ENCODE measurements around the gene ELOVL6.
"Not testable (repeated sequence)": the region's sequence is repeated elsewhere in the genome, so short reads cannot be mapped to it uniquely, and the experiment has no call there.

ELOVL6 gene, protein sequence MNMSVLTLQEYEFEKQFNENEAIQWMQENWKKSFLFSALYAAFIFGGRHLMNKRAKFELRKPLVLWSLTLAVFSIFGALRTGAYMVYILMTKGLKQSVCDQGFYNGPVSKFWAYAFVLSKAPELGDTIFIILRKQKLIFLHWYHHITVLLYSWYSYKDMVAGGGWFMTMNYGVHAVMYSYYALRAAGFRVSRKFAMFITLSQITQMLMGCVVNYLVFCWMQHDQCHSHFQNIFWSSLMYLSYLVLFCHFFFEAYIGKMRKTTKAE

DNA sequence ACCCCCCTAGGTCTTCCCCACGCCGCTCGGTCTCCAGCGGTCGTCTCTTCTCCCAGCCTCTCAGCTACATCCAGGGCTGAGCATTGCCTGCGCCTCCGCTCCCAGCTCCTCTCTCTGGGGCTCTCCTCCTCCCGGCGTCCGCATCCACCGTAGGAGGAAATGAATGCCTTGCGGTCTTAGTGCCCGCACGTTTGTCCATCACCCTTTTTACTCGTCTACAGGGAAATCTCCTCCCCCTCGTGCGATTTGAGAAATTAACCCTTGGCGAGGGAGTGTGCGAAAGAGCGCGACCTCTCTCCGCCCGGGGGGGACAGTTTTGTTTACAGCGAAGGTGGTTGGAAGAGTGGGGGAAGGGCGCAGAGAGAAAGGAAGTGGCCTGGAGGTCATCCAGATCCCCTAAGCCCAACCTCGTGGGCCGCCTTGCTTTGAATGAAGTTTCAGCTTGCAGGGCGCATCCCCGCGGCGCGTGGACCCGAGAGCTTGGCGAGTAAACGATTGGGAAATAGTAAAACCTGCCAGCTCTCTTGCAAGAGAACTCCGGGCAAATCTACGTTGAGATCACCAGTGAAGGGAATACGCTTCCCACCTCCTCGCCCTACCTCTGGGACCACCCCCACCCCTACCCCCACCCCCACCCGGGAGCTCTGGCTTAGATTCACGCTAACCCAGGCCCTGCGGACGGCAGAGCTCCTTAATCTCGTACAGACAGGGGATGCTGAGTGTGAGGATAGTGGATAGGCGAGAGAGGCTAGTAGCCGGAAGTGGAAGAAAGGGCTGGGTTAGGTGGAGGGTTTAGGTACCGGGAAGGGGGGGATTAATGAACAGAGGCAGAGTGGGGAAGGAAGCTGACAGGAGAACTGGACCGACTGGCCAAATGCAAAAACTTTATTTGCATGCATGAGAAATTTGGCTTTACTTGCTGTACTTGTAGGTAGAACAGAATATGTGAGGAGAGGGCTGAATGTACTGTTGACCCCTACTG, at the start of gene ELOVL6:
Gene ELOVL6 (minus strand): TSS at position 181 of the 982 bp plus-strand sequence. CDS start 280 bp downstream, outside the sequence.
- no peak for DNase-seq (ENCODE audit: low read depth)

DNA sequence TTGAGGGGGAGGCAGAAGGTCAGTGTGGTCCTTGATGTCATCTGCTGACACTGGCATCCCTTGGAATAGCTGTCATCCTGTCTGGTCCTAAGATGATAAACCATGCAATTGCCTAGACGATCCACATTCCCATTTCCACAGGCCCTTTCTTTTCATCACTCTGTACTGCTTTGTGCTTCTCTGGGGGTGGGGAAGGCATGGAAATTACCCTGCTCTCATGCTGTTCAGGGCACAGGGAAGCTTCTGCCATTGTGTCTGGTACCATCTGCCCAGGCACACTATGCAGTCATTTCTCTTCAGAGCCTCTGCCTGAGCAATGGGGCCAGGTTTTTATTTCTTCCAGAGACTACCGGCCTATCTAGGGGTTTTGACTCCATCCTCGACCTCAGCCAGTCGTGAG, 49.7 kb upstream of the ELOVL6 start:
- DNase-seq (ENCODE audit: low read depth) = no peak

DNA sequence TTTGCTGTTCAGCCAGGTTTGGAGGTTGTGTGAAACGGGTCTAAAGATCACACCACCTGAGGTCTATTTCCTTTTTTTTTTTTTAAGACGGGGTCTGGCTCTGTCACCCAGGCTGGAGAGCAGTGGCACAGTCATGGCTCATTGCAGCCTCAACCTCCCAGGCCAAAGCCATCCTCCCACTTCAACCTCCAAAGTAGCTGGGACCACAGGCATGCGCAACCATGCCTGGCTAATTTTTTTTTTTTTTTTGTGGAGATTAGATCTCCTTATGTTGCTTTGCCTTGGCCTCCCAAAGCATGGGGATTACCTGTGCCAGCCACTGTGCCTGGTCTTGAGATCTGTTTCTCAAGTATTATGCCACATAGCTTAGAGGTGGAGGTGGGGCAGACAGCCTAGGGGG, 49.2 kb upstream of the ELOVL6 start:
- DNase-seq (ENCODE audit: low read depth) = no peak

DNA sequence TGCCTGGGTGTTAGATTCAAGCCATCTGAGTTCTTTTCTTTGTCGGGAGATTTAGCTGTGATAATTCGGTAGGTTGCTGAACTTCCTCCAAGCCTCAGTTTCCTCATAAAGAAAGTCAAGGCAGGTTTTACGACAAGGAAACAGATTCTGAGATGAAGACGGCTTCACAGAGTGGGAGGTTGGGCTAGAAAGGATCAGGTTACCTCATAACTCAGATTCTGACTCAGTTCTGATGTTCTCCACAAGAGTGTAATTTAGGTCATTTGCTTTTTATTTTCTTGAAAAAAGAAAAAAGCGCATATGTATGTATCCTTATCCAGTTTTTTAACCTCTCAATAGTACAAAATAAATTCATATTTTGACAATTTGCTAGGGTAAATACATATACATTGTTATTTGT, 47.2 kb upstream of the ELOVL6 start:
- no peak for DNase-seq (ENCODE audit: low read depth)

DNA sequence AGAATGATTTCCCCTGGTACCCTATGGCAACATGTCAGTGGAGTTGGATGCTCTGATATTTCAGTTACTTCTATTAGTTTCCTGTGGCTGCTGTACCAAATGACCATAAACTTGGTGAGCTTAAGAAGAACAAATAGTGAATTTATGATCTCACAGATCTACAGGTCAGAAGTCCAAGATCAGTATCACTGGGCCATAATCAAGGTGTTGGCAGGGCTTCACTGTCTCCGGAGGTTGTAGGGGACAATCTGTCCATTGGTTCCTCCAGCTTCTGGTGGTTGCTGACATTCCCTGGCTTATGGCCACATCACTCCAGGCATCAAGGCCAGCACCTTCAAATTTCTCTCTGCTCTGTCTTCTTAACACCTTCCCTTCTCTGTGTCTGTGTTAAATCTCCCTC, 37.9 kb upstream of the ELOVL6 start:
- DNase-seq (ENCODE audit: low read depth) = no peak

DNA sequence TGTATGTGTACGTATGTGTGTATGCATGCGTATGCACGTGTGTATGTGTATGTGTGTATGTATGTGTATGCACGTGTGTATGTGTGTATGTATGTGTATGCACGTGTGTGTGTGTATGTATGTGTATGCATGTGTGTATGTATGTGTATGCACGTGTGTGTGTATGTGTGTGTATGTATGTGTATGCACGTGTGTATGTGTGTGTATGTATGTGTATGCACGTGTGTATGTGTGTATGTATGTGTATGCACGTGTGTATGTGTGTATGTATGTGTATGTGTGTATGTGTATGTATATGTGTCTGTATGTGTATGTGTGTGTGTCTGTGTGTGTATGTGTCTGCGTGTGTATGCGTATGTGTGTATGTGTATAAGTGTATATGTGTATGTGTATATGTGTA, 35.2 kb upstream of the ELOVL6 start:
- DNase-seq (ENCODE audit: low read depth) = not testable (repeated sequence)

DNA sequence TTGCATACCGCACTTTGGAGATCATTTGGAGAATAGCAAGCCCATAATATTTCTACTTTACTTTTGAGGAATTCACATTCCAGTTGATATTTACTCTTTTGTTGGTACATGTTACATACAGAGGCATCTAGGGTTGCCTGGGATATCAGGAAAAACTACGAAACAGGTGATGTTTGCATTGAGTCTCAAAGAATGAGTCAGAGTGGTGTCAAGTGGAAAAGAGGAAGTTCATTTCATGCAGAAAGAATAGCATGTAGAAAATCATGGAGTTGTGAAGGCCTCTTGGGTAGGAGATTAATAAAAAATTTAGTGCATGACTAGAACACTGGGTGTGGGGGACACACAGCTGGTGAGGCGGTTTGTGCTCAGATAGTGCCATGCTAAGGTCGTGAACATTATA, 33.5 kb upstream of the ELOVL6 start:
- DNase-seq (ENCODE audit: low read depth) = no peak

DNA sequence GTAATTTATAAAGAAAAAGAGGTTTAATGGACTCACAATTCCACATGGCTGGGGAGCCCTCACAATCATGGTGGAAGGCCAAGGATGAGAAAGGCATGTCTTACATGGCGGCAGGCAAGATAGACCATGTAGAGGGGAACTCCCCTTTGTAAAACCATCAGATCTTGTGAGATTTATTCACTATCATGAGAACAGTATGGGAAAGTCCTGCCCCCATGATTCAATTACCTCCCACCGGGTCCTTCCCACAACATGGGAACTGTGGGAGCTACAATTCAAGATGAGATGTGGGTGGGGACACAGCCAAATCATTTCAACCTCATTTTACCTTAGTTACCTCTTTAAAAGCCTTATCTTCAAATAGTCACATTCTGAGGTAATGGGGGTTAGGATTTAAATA, 30.9 kb upstream of the ELOVL6 start:
- DNase-seq (ENCODE audit: low read depth) = no peak

DNA sequence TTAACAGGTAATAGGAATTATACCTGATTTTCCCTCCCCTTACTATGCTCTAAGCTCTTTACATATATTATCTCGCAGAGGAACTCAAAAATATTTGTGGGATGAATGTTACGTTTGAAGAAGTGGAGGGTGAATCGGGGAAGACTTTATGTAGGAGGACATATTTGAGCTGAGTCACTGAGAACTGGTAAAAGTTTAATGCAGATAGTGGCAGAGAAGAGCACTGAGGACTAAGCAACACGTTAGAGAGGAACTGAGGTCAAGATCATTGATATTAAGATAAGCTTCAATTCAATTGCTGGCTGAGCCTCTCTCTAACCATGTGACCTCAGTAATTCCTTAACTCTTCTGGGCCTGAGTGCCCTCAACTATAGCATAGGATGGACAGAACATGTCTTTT, 26.4 kb upstream of the ELOVL6 start:
- DNase-seq (ENCODE audit: low read depth) = no peak

DNA sequence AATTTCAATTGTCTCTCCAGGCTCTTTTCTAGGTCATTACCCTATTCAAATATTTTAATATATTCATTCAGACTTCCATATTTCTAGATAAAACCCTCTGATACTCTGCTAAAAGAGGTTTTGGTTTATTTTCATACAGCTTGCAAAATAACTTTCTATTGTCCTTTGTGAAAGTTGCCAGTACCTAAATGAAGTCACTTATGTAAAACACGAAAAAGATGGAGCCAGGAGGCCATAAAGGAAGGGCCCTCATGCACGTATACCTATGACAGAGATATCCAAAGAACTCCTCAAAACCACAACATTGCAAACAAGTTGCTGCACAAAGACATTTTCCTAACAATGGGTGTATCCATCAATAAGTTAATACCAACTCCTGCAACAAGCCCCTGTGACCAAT, 25.7 kb upstream of the ELOVL6 start:
- DNase-seq (ENCODE audit: low read depth) = no peak

DNA sequence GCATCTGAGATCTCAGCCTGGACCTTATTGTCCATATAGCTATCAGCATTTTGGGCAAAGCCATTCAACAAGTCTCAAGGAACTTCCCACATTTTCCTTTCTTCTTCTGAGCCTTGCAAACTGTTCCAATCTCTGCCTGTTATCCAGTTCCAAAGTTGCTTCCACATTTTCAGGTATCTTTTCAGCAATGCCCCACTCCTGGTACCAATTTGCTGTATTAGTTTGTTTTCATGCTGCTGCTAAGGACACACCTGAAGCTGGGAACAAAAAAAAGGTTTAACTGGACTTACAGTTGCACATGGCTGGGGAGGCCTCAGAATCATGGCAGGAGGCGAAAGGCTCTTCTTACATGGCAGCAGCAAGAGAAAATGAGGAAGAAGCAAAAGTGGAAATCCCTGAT, 20.5 kb upstream of the ELOVL6 start:
- not testable (repeated sequence) for DNase-seq (ENCODE audit: low read depth)

DNA sequence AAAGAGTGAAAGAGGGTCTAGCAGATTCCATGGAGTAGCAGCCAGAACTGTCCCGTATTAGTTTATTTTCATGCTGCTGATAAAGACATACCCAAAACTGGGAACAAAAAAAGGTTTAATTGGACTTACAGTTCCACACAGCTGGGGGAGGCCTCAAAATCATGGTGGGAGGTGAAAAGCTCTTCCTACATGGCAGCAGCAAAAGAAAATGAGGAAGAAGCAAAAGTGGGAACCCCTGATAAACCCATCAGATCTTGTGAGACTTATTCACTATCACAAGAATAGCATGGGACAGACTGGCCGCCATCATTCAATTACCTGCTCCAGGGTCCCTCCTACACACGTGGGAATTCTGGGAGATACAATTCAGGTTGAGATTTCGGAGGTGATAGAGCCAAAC, 18.8 kb upstream of the ELOVL6 start:
- not testable (repeated sequence) for DNase-seq (ENCODE audit: low read depth)

DNA sequence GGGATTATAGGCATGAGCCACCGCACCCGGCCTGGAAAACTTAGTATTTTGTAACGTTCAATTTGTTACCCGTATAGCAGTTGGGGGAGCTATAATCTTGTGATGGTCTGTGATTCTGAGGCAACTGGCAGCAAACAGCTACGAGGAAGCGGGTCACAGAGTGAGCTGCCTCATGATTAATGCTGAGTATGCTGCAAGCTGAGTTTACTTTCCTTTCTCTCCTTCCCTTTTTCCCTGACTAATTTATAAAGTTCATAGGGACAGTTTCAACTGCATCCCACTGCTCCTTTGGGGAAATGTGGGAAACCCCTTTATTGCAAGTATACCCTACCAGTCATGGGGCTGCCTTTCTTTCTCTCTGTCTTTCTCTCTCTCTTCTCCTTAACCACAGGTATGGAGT, 17.7 kb upstream of the ELOVL6 start:
- DNase-seq (ENCODE audit: low read depth) = no peak

DNA sequence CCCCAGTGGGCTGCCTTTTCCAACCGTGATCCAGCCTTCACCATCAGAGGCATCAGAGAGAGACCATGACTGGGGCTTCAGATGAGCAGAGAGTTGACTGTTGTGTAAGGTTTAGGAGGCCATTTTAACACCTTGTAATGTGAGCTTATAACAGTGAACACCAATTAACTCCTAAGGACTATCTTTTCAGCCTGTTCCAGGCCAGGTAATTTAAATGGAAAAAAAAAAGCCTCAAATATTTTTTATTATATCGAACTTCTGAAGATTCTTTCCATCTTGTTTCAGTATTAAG, 13.3 kb upstream of the ELOVL6 start:
- no peak for DNase-seq (ENCODE audit: low read depth)

DNA sequence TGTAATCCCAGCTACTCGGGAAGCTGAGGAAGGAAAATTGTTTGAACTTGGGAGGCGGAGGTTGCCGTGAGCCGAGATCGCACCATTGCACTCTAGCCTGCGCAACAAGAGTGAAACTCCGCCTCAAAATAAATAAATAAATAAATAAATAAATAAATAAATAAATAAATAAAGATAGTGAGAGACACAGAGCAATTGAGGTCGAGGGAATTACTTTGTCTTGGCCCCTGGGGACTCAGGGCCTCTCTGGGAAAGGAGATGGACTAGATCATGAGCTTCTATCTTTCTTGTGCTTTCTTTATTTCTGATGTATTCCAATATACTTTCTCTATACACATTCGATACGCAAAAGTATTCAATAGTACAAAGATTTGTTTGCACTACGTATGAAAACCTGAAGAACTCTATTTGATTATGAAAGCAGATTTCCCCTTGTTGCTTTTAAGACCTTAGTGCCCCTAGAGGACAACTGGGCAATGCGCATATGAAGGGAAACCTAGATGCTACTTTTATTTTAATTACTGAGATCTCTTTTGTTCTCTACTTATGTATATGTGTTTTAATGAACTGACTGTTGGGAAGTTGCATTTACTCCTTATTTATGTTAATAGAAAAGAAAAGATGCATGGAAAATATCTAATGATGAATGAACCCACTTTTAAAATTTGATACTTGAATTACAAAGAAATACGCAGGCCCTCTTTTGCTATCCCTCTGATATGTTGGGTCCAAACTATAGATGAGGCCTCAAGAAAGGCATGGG, 12.8 kb upstream of the ELOVL6 start:
- no peak for DNase-seq (ENCODE audit: low read depth)

DNA sequence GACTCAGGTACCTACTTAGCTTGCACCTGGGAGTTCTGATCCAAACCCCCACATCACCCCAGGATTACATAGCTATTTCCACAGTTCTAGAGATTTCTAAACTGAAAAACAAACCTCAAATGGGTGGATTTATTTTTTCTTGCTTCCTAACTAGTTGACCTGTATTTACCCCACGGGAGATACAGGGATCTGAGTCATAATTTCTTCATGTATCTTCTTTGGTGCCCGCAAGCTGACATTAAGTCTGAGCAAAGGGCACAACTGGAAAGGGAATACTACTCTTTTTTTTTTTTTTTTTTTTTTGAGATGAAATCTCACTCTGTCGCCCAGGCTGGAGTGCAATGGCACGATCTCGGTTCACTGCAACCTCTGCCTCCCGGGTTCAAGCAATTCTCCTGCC, 10.0 kb upstream of the ELOVL6 start:
- DNase-seq (ENCODE audit: low read depth) = no peak

DNA sequence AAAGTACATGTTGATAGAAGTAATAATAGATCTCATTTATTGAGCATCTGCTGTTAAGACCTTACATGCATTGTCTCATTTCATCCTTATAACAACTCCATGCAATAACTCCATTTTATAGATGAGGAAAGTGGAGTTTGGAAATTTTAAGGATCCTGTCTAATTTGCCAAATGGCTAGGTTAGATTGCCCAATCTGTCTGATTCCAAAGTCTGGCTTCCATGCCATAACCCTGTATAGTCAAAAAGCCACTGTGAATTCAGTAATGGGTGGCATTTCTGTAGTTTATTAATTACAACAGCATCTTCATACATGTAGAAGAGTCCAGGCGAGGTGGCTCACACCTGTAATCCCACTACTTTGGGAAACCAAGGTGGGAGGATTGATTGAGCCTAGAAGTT, 8.8 kb upstream of the ELOVL6 start:
- DNase-seq (ENCODE audit: low read depth) = no peak

DNA sequence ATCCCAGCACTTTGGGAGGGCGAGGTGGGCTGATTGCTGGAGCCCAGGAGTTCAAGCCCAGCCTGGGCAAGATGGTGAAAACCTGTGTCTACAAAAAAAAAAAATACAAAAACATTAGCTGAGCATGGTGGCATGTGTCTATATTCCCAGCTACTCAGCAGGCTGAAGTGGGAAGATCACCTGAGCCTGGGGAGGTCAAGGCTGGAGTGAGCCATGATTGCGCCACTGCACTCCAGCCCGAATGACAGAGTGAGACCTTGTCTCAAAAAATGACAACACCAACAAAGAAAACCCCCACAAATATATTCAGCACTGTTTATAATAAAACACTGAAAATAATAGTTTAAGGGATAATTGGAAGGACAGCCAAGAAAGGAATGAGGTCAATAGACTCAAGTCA, 3.6 kb upstream of the ELOVL6 start:
- no peak for DNase-seq (ENCODE audit: low read depth)

DNA sequence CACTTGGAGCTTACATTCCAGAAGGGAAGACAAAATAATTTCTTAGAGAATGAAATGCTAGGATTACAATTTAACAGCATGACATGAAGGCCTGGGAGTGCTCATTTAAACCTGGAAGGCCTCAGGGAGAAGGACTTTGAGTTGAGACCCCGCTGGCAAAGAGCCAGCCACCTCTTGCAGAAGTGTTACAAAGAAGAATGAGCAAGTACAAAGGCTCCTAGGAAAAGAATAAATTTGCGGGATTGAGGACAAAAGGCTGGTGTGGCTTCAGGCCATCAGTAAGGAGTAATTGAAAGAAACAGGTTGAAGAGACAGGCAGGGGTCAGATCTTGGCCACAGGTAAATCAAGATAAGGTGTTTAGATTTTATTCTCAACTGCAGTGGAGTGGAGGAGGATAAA, 3.1 kb upstream of the ELOVL6 start:
- DNase-seq (ENCODE audit: low read depth) = no peak

DNA sequence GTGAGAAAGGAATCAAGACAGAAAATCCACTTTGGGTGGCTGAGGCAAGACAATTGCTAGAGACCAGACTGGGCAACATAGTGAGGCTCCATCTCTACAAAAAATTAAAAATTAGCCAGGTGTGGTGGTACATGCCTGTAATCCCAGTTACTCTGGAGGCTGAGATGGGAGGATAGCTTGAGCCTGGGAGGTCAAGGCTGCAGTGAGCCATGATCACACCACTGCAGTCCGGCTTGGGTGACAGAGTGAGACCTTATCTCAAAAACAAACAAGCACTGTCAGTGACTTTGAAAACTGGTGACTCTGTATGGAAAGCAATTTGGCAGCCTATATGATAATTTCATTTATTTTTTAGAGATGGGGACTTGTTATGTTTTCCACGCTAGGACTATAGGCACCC, 2.3 kb upstream of the ELOVL6 start:
- no peak for DNase-seq (ENCODE audit: low read depth)

DNA sequence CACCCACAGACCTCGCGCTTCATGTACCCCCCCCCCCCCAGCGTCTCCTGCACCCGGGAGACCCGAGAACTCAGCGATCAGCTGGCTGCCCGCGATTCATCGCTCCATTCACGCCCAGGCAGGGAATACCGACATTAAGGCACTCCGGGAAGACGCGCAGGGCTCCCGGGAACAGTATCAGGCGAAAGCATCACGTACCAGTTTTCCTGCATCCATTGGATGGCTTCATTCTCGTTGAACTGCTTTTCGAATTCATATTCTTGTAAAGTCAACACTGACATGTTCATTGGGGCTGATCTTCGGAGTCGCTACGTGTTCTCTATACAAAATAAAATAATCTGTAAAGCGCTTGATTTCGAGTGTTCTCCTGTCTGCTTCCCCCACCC, 373 bp downstream of the ELOVL6 start:
- no peak for DNase-seq (ENCODE audit: low read depth)

DNA sequence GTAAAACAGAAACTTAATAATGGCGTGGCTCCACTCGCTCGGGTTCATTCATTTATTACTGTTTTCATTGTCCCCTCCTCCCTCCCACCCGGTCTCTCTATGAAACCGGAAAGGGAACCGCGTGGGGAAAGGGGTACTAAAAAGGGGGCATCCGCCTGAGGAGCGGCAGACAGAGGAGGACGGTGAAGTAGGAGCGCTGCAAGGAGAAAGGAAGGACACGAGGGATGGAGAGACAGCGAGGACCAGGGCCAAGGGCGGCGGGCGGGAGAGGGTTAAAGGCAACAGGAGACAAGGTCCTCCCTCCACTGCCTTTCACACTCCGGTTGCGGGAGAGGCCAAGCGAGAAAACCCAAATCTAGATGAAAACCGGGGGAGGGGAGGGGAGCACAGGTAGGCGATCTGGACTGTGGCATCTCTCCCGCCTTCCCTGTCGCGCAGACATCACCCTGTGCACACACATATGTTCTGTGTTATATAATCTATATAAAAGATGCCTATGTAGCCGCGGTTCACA, 829 bp downstream of the ELOVL6 start:
- no peak for DNase-seq (ENCODE audit: low read depth)
